ENCODE measurements around the gene C11orf91. TPM values are rescaled to one million over a fixed set of nuclear protein-coding genes. Genes with fewer than 3 reads are reported as not detected.
"Not testable (repeated sequence)": the region's sequence is repeated elsewhere in the genome, so short reads cannot be mapped to it uniquely, and the experiment has no call there.

The C11orf91 gene
- total RNA-seq, 2 donors from 2014 or later: 0.29 to 1.7 TPM

GRCh38 chr11:33661526-33661925 is 39.1 kb downstream of the C11orf91 start:
- intact Hi-C loops (cut with DNase I); DNase-seq; ATAC-seq: not testable (repeated sequence)

DNA sequence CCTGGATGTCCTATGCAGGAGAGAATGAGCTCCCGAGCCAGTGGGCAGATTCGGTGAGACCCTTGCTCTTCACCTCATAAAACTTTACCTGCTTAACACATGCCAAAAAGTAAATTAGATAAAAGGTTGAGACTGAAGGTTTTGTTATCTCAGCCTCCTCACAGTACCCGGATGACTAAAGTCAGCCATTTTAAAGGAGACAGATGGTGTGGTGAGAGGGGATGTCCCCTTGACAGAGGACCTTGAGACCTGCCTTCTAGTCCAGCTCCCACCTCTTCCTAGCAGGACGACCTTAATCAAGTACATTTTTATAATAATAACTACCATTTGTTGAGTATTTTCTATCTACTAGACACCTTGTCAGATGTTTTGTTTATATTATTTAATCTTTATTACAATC is 39.7 kb downstream of the C11orf91 start:
- intact Hi-C loops (cut with DNase I): no loop called here
- ATAC-seq: no peak
- no peak for DNase-seq

- DNase-seq: no peak
- no peak for ATAC-seq
- intact Hi-C loops (cut with DNase I): no loop called here
These were observed 41.1 kb downstream of the C11orf91 start for GRCh38 chr11:33659370-33660139.

DNA sequence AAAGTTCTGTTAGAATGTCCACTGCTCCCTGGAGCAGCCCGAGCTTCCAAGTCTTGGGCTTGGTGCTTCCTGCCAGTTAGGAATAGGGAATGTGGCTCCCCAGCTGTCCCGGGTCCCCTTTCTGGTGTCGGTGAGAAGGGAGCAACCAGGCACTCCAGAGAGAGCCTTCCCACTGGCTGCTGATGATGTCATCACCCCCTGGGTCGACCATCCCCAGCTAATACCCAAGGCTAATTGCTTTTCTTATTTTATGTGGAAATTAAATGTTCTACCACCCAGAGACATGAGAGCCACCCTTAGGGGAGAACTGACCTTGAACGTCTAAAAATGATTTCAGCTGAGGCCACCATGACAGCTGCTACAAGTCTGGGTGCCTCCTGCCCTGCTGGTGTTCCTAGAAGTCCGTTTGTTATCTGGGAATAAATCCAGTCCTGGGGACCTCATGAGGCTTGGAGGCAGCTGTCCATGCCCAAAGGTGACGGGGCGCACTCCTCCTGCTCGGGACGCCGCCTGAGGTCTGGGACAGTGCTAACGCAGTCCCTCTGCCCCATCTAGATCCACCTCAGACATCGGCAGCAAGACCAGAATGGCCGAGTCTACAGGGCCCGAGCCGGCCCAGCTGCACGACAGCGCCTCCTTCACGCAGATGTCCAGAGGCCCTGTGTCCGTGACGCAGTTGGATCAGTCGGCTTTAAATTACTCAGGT is 42.3 kb downstream of the C11orf91 start:
- intact Hi-C loops (cut with DNase I): no loop called here
- DNase-seq (no peak), ATAC-seq (no peak)

DNA sequence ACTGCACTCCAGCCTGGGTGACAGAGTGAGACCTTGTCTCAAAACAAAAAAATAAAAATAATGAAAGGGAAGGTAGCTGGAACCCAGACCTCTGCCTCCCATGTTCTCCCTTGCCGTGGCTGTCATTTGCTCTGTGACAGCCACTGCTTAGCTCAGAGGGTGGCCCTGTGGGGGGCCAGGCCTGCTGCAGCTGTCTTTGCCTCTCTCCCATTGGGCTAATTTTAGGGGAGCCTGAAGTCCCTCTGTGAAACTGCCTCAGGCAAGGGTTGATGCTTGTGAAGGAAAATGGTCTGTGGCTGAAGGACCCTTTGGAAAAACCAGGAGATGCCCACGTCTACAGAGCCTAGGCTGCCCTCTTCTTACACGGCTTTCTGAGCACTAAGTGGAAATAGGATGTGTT is 42.9 kb downstream of the C11orf91 start:
- no peak for ATAC-seq
- DNase-seq: no peak
- intact Hi-C loops (cut with DNase I): no loop called here

DNA sequence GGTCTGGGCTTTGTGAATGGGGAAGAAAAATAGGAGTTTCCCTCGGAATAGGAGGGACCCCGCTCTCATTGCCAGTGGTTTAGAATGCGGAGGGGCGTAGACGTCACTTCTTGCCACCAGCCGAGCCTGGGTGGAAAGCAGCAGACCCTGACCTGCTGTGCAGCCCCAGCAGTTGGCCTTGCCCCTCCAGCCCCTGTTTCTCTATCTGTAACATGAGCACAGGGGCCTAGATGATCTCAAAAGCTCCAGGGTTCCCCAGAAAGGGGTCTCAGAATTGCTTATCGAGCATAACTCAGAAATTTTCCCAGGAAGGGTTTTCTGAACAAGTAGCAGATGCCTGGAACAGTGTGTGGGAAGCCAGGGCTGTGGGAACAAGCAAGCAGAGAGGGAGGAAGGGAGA is 43.9 kb downstream of the C11orf91 start:
- intact Hi-C loops (cut with DNase I): no loop called here
- no peak for DNase-seq
- ATAC-seq: no peak

GRCh38 chr11:33655842-33656600 is 44.6 kb downstream of the C11orf91 start:
- ATAC-seq (no peak), DNase-seq (no peak)
- intact Hi-C loops (cut with DNase I): no loop called here

GRCh38 chr11:33654594-33654993 is 46.0 kb downstream of the C11orf91 start:
- DNase-seq: no peak
- intact Hi-C loops (cut with DNase I): no loop called here

DNA sequence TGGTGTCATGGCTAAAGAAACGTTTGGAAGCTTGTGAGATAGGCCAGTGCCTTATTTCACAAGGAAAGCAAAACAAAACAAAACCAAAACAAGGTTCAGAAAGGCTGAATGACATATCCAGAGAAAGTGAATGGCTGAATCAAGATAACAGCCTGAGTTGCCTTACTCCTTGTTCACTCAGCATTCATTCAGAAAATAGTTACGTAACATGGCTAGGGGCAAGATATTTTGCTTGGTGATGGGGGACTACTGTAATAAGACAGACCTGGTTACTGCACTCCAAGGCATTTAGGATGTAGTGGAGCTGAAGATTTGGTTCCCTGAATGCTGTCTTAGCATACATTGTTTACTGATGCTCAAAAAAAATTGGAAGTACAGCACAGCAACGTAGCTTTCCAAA is 47.7 kb downstream of the C11orf91 start:
- DNase-seq (no peak), ATAC-seq (no peak)
- intact Hi-C loops (cut with DNase I): no loop called here

More at GRCh38 chr11:33654594-33654993, 46.0 kb downstream of the C11orf91 start:
- no peak for ATAC-seq

DNA sequence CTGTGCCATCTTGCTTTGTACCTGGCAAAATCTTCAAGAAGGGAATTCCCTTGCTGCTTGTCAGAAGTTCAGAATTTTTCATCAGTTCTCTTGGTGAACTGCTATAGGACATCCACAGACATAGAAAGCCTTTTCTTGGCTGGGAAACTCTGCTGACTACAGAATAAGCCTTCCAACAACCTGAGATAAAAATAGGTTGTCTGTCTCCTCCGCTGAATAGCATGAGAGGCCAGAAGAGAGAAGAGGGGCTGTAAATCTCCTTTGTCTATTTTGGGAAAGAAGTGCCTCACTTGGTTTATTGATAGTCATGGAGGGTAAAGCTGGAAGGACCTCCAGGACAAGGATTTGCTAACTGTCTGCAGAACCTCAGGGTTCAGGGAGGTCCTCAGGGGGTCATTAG is 48.2 kb downstream of the C11orf91 start:
- intact Hi-C loops (cut with DNase I): no loop called here
- DNase-seq (no peak), ATAC-seq (peak in 1 of 2 donors; percentile 68)

GRCh38 chr11:33651990-33652389 is 48.6 kb downstream of the C11orf91 start:
- DNase-seq (no peak), ATAC-seq (peak in 1 of 2 donors; percentile 17)
- intact Hi-C loops (cut with DNase I): no loop called here

DNA sequence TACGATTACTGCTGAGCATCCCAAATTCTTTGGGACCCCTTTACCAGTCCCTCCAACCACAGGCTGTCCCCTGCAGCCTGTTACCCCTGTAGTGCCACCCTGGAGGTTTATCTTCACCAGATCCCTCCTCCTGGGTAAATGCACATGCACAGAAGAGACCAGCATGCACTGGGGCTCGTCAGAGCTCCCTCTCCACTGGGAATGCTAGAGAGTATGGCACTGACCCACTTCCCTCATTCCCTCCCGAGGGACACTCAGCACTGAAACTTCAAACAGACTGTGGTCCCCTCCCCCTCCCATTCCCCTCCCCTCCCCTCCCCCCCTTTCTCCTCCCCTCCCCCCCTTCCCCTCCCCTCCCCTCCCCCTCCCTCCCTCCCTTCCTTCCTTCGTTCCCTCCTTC is 49.1 kb downstream of the C11orf91 start:
- intact Hi-C loops (cut with DNase I): no loop called here
- ATAC-seq (peak in 1 of 2 donors; percentile 29), DNase-seq (no peak)

GRCh38 chr11:33649944-33650343 is 50.7 kb downstream of the C11orf91 start:
- ATAC-seq (no peak), DNase-seq (no peak)
- intact Hi-C loops (cut with DNase I): no loop called here

Other genes with a start within 250 kb of the C11orf91 start
- gene CD59, start 35.6 kb upstream of the C11orf91 start, total RNA-seq: 100 to 1,000 TPM; 633 to 874 TPM
- gene FBXO3, start 73.7 kb upstream of the C11orf91 start, total RNA-seq: 10 to 100 TPM; 30.5 to 31.8 TPM
- gene LMO2, start 191.2 kb upstream of the C11orf91 start, total RNA-seq: 10 to 100 TPM; 15.4 to 15.8 TPM